HG02588 (cell line): ENCODE data around the gene BHLHE41.

Source experiments
- ATAC-seq: cut with Tn5 transposase; IDR thresholded peaks from one replicate; pipeline ENCODE4 v1.9.1; 2021; ENCODE audit warnings: mild to moderate bottlenecking, moderate library complexity; ENCODE audit not compliant: unreplicated experiment

The BHLHE41 gene

DNA sequence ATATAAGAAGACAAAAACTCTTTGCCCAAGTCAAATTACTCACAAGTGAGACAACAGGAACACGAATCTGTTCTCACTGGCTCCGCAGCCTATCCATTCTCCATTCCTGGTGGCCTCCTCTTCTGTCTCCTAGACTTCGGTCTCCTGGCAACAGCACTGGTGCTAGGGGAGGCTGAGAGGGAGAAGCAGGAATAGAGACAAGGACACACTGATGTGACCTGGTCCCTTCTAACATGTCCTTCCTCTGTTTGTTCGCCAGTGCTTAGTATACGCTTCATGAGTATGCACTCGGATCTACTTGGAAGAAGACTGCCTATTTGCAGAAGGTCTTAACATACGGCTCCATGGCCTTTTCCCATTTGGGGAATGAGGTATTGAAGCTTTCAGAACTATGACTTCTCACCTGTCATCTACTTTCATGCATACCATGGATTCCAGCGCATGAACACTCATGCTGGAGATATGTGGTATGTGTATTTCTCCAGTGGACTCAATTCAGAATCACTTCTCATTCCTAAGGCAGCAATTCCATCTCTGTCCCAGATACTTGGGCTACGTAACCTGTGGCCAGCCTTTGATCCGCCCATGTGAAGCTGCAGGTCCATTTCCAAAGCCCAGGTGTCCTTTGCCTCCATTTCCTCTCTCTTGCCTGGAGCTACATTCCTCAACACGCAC is 33.9 kb downstream of the BHLHE41 start:
- ATAC-seq = no peak

DNA sequence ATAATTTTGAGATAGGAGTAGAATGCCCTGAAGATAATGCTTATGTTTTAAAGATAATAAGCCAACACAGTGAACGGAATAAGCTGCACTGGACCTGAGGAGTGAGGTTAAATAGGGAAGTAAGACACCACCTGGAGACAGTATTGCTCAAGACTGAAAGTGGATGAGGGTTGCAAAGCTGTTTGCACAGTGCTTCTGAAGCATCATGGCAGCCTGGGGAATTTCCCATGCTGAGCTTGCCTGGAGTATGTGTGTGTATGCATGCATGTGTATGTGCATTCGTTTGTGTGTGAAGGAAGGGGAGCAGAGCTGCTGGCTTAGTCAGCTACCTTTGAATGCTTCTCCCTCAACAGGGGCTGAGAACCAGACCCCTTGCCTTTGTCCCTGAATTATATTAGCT is 35.8 kb downstream of the BHLHE41 start:
- peak; percentile 98 for ATAC-seq

DNA sequence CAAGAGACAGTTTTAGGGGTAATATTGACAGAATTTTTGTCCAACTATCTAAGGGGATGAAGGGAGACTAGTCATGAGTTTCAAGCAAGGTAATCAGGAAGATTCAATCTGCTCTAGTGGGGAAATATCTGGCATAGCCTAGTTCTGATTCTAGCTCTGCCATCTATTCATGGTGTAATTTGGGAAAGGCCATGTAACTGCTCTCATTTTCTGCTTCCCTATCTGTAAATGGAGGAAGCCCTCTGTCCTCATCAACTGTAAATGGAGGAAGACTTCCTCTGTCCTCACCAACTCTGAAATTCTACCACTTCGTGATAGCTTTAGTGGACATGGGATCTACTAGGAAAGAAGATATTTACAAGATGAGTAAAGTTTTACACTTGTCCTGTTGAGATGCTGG is 37.9 kb downstream of the BHLHE41 start:
- no peak for ATAC-seq

DNA sequence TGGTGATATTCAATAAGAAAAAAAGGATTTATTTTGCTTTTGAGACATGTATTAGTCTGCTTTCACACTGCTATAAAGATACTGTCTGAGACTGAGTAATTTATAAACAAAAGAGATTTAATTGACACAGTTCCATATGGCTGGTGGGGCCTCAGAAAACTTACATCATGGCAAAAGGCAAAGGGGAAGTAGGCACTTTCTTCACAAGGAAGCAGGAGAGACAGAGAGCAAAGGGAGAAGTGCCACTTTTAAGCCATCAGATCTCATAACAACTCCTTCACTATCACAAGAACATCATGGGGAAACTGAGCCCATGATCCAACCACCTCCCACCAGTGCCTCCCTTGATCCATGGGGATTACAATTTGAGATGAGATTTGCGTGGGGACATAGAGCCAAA is 43.9 kb downstream of the BHLHE41 start:
- ATAC-seq = no peak

DNA sequence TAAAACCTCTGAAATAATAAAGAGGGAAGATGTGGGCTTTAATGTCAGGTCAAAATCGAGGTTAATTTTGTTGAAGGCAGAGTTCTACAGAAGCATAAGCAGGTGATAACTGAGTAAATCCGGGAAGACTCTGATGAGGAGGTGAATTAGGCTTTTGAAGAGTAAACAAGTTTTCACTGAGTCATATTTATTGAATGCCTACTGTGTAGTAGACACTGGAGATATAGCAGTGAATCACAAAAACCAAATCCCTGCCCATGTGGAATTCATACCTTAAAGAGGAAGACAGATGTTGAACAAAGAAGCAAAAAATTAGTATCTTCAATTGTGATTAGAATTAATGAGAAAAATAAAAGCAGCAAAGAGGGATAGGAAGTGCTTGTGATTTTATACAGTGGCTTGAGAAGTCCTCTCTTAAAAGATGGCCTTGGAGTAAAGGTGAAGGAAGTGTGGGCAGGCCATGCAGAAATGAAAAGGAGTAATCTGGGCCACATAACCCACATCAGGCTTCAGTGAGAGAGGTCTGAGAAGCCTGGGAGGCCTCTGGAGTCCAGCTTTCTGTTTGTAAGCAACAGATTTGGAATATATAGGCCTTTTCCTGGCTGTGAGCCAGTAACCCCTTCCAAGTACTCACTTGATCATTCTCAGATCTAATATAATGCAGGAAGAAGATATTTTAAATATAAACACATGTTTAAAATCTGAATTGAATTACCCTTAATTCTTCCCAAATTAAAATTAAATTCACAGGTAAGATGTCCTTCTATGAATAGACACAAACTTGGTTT is 46.7 kb downstream of the BHLHE41 start:
- no peak for ATAC-seq
